Neural progenitor cell (in vitro differentiated cells): ENCODE data around the gene GNL2. TPM values are rescaled to one million over a fixed set of nuclear protein-coding genes. Genes with fewer than 3 reads are reported as not detected.

Experiments used
- DNase-seq: peaks from one replicate; pipeline ENCODE4 v3.0.0-alpha.2; 2016; ENCODE audit warnings: low spot score
- H2AFZ ChIP-seq: fragments of 200-600 bp; sonication (generic); replicated peaks from 2 replicates; pipeline ENCODE4 v1.6.1; 2016; ENCODE audit warnings: antibody characterized with exemption
- H3F3A ChIP-seq: fragments of 200-600 bp; sonication (generic); 2 replicates; pipeline ENCODE4 v1.6.1; 2016; ENCODE audit warnings: antibody characterized with exemption, low read depth
- H3K27ac ChIP-seq: fragments of 200-600 bp; sonication (generic); 2 replicates; pipeline ENCODE4 v1.5.1; 2016; ENCODE audit warnings: mild to moderate bottlenecking
- H3K27me3 ChIP-seq: fragments of 200-600 bp; sonication (generic); 2 replicates; pipeline ENCODE4 v1.6.1; 2016; ENCODE audit warnings: mild to moderate bottlenecking, moderate library complexity
- H3K36me3 ChIP-seq: fragments of 200-600 bp; sonication (generic); 2 replicates; pipeline ENCODE4 v1.5.1; 2016
- H3K4me1 ChIP-seq: fragments of 200-600 bp; sonication (generic); 2 replicates; pipeline ENCODE4 v1.6.1; 2016; ENCODE audit warnings: mixed run types
- H3K4me2 ChIP-seq: fragments of 200-600 bp; sonication (generic); 2 replicates; pipeline ENCODE4 v1.6.1; 2016
- H3K4me3 ChIP-seq: fragments of 200-600 bp; sonication (generic); 2 replicates; pipeline ENCODE4 v1.5.1; 2016
- H3K79me2 ChIP-seq: fragments of 200-600 bp; sonication (generic); 2 replicates; pipeline ENCODE4 v1.6.1; 2016; ENCODE audit warnings: low read depth
- H3K9ac ChIP-seq: fragments of 200-600 bp; sonication (generic); 2 replicates; pipeline ENCODE4 v1.6.1; 2016
- H3K9me3 ChIP-seq: fragments of 200-600 bp; sonication (generic); 2 replicates; pipeline ENCODE4 v1.5.1; 2016; ENCODE audit warnings: low read depth
- H4K20me1 ChIP-seq: fragments of 200-600 bp; sonication (generic); 2 replicates; pipeline ENCODE4 v1.6.1; 2016; ENCODE audit warnings: low read depth
- H3K27ac Mint-ChIP-seq: 3 replicates; pipeline ENCODE4 v1.8.0; 2021; ENCODE audit warnings: mixed read lengths
- H3K27me3 Mint-ChIP-seq: 2 replicates; pipeline ENCODE4 v1.8.0; 2022; ENCODE audit warnings: low read depth, mild to moderate bottlenecking, inconsistent platforms, moderate library complexity, mixed read lengths; ENCODE audit not compliant: insufficient read depth
- H3K36me3 Mint-ChIP-seq: 3 replicates; pipeline ENCODE4 v1.8.0; 2021; ENCODE audit warnings: mixed read lengths
- H3K4me1 Mint-ChIP-seq: 3 replicates; pipeline ENCODE4 v1.8.0; 2021; ENCODE audit warnings: mixed read lengths
- H3K4me3 Mint-ChIP-seq: 3 replicates; pipeline ENCODE4 v1.8.0; 2021; ENCODE audit warnings: mild to moderate bottlenecking, moderate library complexity, mixed read lengths
- H3K9me3 Mint-ChIP-seq: 3 replicates; pipeline ENCODE4 v1.8.0; 2020; ENCODE audit warnings: mixed read lengths
- CTCF ChIP-seq: fragments of 200-600 bp; sonication (generic); IDR thresholded peaks from 2 replicates; pipeline ENCODE4 v1.5.1; 2017; ENCODE audit warnings: antibody characterized with exemption, mild to moderate bottlenecking
- EZH2 ChIP-seq: fragments of 200-600 bp; sonication (generic); IDR thresholded peaks from 2 replicates; pipeline ENCODE4 v1.6.1; 2017; ENCODE audit warnings: antibody characterized with exemption, mild to moderate bottlenecking, moderate library complexity
- EZH2phosphoT487 ChIP-seq: fragments of 200-600 bp; sonication (generic); IDR thresholded peaks from 2 replicates; pipeline ENCODE4 v1.6.1; 2017; ENCODE audit warnings: antibody characterized with exemption
- total RNA-seq: library from RNA; depleted of rRNA; stranded (reverse); fragments of >200 nt; gene quantifications from 2 replicates; pipeline ENCODE4 v1.2.3, GENCODE V29; 2015; ENCODE audit warnings: low replicate concordance

The GNL2 gene
- total RNA-seq, 1 donor from 2014 or later: 67.1 TPM

GRCh38 chr1:37570528-37571334 is 25.0 kb downstream of the GNL2 start:
- Mint-ChIP-seq H3K4me3 (no peak overlapping the region), H3K27ac (no peak overlapping the region), H3K9me3 (no peaks in the 10 kb centered on the region), H3K36me3 (peaks cover 42% of the 10 kb centered on the region), H3K4me1 (no peaks in the 10 kb centered on the region), H3K27me3 (no peaks in the 10 kb centered on the region)
- no peak overlapping the region for H3K27ac ChIP-seq
- no peaks in the 10 kb centered on the region for H3K79me2 ChIP-seq
- peaks cover 4% of the 10 kb centered on the region for H3K36me3 ChIP-seq
- no peak overlapping the region for H3K9ac ChIP-seq
- H3K4me1 ChIP-seq: no peaks in the 10 kb centered on the region
- TF ChIP-seq EZH2phosphoT487: no peak
- no peaks in the 10 kb centered on the region for H4K20me1 ChIP-seq
- no peak overlapping the region for H3K4me3 ChIP-seq
- no peak for DNase-seq
- H3K9me3 ChIP-seq: no peaks in the 10 kb centered on the region
- H3K27me3 ChIP-seq: no peaks in the 10 kb centered on the region
- no peaks in the 10 kb centered on the region for H3F3A ChIP-seq
- H3K4me2 ChIP-seq: no peak overlapping the region
- H2AFZ ChIP-seq: no peak overlapping the region

DNA sequence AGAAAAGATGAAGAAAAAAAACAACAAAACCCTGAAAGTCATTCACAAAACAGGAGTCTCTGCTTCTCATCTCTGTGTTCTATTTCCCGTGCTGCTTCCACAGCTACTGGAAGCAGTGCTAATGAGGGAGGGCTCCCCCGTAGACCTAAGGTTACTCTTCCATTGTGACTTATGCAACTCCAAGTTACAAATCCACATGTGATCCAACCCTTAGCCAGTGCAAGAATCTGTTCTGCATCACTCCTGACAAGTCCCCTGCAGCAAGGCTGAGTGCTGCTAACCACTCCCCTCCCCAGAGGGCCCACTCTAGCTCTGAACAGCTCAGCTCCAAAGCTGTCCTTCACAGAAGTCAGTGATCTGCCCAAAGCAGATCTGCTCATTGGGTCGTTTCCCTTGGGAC is 28.7 kb downstream of the GNL2 start:
- no peak overlapping the region for H3K9ac ChIP-seq
- no peaks in the 10 kb centered on the region for H3K79me2 ChIP-seq
- no peak for TF ChIP-seq EZH2
- no peak for TF ChIP-seq EZH2phosphoT487
- no peak for TF ChIP-seq CTCF
- Mint-ChIP-seq H3K9me3 (no peaks in the 10 kb centered on the region), H3K4me1 (no peaks in the 10 kb centered on the region), H3K36me3 (peaks cover 43% of the 10 kb centered on the region), H3K27ac (peak overlapping the region; percentile 36), H3K4me3 (no peak overlapping the region), H3K27me3 (no peaks in the 10 kb centered on the region)
- DNase-seq: no peak
- no peak overlapping the region for H3K4me3 ChIP-seq
- H3K4me1 ChIP-seq: no peaks in the 10 kb centered on the region
- no peaks in the 10 kb centered on the region for H3K27me3 ChIP-seq
- no peaks in the 10 kb centered on the region for H3K9me3 ChIP-seq
- H2AFZ ChIP-seq: no peak overlapping the region
- no peaks in the 10 kb centered on the region for H4K20me1 ChIP-seq
- H3K36me3 ChIP-seq: peaks cover 4% of the 10 kb centered on the region
- no peak overlapping the region for H3K27ac ChIP-seq
- peaks cover 5% of the 10 kb centered on the region for H3F3A ChIP-seq
- no peak overlapping the region for H3K4me2 ChIP-seq

DNA sequence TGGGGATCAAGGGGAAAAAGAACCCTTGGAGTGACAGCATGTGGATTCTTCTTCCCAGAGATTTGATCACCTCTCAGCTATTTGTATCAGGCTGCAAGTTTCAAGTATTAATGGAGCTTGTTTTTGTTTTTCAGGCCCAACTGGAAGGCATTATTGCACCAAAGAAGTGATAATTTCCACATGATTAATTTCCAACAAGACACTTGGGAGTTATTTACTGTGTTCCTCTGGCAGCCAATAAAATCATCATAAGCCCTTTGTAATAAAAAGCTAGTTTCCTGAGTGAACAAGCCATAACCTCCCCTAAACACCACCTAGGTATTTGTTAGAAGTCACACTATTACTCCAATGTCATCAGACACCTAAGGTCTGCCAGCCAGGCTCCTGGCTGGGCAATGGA is 30.8 kb downstream of the GNL2 start:
- Histone ChIP-seq H2AFZ (no peak overlapping the region), H3K4me3 (no peak overlapping the region), H3K4me1 (no peaks in the 10 kb centered on the region), H3K27me3 (no peaks in the 10 kb centered on the region), H3K9ac (no peak overlapping the region), H3K9me3 (no peaks in the 10 kb centered on the region), H3K4me2 (no peak overlapping the region), H4K20me1 (no peaks in the 10 kb centered on the region), H3K36me3 (no peaks in the 10 kb centered on the region), H3K27ac (no peak overlapping the region), H3F3A (peaks cover 5% of the 10 kb centered on the region), H3K79me2 (no peaks in the 10 kb centered on the region)
- no peaks in the 10 kb centered on the region for H3K4me1 Mint-ChIP-seq
- TF ChIP-seq EZH2 (no peak), CTCF (no peak), EZH2phosphoT487 (no peak)
- H3K36me3 Mint-ChIP-seq: peaks cover 48% of the 10 kb centered on the region
- DNase-seq: no peak
- no peaks in the 10 kb centered on the region for H3K27me3 Mint-ChIP-seq
- H3K9me3 Mint-ChIP-seq: no peaks in the 10 kb centered on the region
- H3K27ac Mint-ChIP-seq: no peak overlapping the region
- no peak overlapping the region for H3K4me3 Mint-ChIP-seq

- H3K27ac ChIP-seq: no peak overlapping the region
- Mint-ChIP-seq H3K36me3 (peaks cover 40% of the 10 kb centered on the region), H3K4me1 (peaks cover 7% of the 10 kb centered on the region), H3K4me3 (no peak overlapping the region), H3K9me3 (no peaks in the 10 kb centered on the region), H3K27me3 (peaks cover 2% of the 10 kb centered on the region), H3K27ac (no peak overlapping the region)
- TF ChIP-seq EZH2phosphoT487 (no peak), CTCF (no peak), EZH2 (no peak)
- H3K4me2 ChIP-seq: no peak overlapping the region
- no peaks in the 10 kb centered on the region for H3K4me1 ChIP-seq
- no peaks in the 10 kb centered on the region for H4K20me1 ChIP-seq
- no peaks in the 10 kb centered on the region for H3K27me3 ChIP-seq
- no peak overlapping the region for H2AFZ ChIP-seq
- peaks cover 5% of the 10 kb centered on the region for H3F3A ChIP-seq
- no peaks in the 10 kb centered on the region for H3K9me3 ChIP-seq
- H3K79me2 ChIP-seq: no peaks in the 10 kb centered on the region
- H3K9ac ChIP-seq: no peak overlapping the region
- no peak for DNase-seq
- H3K36me3 ChIP-seq: no peaks in the 10 kb centered on the region
- H3K4me3 ChIP-seq: no peak overlapping the region
Measured at GRCh38 chr1:37562984-37563383, 32.8 kb downstream of the GNL2 start.
